Daoy (cell line): ENCODE data around the gene ATP8B2. TPM values are rescaled to one million over a fixed set of nuclear protein-coding genes. Genes with fewer than 3 reads are reported as not detected.

Experiments
- DNase-seq: peaks from one replicate; pipeline ENCODE4 v3.0.0-alpha.2; 2015; ENCODE audit warnings: low read depth
- total RNA-seq: library from RNA; depleted of rRNA; stranded (reverse); fragments of >200 nt; shearing (Covaris generic); gene quantifications from 2 replicates; pipeline ENCODE4 v1.2.3, GENCODE V29; 2014; rRNA removed

ATP8B2 gene
- total RNA-seq, 1 experiment from 2014 or later: 41.7 TPM

- DNase-seq: peak; percentile 50
Measured at GRCh38 chr1:154386643-154387352, 61.5 kb downstream of the ATP8B2 start.

GRCh38 chr1:154391086-154391770 lies 65.9 kb downstream of the ATP8B2 start:
- no peak for DNase-seq

DNA sequence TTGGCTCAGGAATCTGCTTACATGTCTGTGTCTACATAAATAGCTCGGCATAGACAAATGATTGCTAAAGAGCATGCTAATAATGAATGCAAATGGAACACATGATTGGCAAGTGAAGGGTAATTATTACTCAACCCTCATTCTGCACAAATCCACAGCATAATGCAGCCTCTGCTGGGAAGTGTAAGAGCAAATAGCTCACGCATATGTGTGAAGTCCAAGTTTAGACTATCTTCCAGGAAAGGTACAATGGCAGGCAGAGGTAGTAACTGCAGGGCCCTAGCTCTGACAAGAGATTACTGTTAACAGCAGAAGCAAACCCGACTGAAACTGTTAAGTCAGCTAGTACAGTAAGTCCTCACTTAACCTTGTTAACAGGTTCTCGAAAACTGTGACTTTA lies 72.8 kb downstream of the ATP8B2 start:
- DNase-seq: no peak

DNA sequence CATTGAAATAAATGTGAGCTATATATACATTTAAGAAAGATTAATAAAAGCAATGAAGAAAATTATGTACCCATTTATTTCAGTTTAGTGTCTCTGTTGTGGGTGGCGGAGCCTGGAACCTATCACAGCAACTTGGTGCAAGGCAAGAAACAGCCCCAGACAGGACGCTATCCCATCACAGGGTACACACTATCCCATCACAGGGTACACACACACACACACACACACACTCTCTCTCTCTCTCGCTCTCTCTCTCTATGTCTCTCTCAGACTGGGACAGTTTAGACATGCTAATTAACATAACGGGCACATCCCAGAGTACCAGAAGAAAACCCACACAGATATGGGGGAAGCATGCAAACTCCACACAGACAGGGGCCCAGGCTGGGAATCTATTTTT lies 73.4 kb downstream of the ATP8B2 start:
- no peak for DNase-seq

DNA sequence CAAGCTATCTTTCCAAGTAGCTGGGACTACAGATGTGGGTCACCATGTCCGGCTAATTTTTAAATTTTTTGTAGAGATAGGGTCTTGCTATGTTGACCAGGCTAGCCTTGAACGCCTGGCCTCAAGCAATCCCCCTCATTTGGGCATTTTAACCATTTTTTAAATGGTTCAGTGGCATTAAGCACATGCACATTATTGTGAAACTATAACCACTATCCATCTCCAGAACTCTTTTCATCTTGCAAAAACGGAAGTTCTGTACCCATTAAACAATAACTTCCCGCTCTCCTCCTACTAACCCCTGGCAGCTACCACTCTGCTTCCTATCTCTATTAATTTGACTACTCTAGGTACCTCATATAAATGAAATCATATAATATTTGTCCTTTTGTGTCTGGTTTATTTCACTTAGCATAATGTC lies 75.1 kb downstream of the ATP8B2 start:
- DNase-seq: no peak

Other genes with a start within 250 kb of the ATP8B2 start
- gene NUP210L, start 170.5 kb upstream of the ATP8B2 start, total RNA-seq: not detected in 2 replicates
- gene TPM3, start 133.4 kb upstream of the ATP8B2 start, total RNA-seq: 1,219 and 1,519 TPM in 2 replicates
- not detected in 2 replicates for gene CFAP141, start 119.2 kb upstream of the ATP8B2 start, total RNA-seq
- 98.6 and 105 TPM in 2 replicates for gene UBAP2L, start 104.6 kb upstream of the ATP8B2 start, total RNA-seq
- gene HAX1, start 52.9 kb upstream of the ATP8B2 start, total RNA-seq: 155 and 169 TPM in 2 replicates
- gene AQP10, start 4.4 kb upstream of the ATP8B2 start, total RNA-seq: not detected in 2 replicates
- 0.80 and 6.4 TPM in 2 replicates for gene IL6R, start 79.8 kb downstream of the ATP8B2 start, total RNA-seq
- gene TDRD10, start 176.7 kb downstream of the ATP8B2 start, total RNA-seq: not detected in 2 replicates
- gene SHE, start 176.9 kb downstream of the ATP8B2 start, total RNA-seq: 0.06 and 0.11 TPM in 2 replicates
- 39.9 and 78.3 TPM in 2 replicates for gene UBE2Q1, start 233.1 kb downstream of the ATP8B2 start, total RNA-seq
- 0.80 and 1.0 TPM in 2 replicates for gene CHRNB2, start 242.3 kb downstream of the ATP8B2 start, total RNA-seq